ENCODE results near the gene DSCAML1. TPM values are rescaled to one million over a fixed set of nuclear protein-coding genes. Genes with fewer than 3 reads are reported as not detected.

Gene DSCAML1
- total RNA-seq, 4 donors from 2014 or later: 0.54 to 1.8 (median 0.99) TPM

GRCh38 chr11:117477721-117478120, 319.3 kb downstream of the DSCAML1 start:
- H3K27me3 ChIP-seq: no peaks in the 10 kb centered on the region
- H3K4me3 ChIP-seq (replicated peaks in 1 of 3): no peak overlapping the region
- H3K36me3 ChIP-seq: no peaks in the 10 kb centered on the region
- no peak for DNase-seq
- H3K27ac ChIP-seq: no peak overlapping the region
- H3K9me3 ChIP-seq: no peaks in the 10 kb centered on the region
- H3K4me1 ChIP-seq: peaks cover 7 to 11% of the 10 kb centered on the region in 2 donors
- WGBS, 2 donors: 77 to 96% methylated on average over 4 of the region's 4 CpGs
- intact Hi-C loops (cut with DNase I): no loop called here
- no peak for TF ChIP-seq CTCF (IDR thresholded peaks at IDR 0.05)
- TF ChIP-seq POLR2A (IDR thresholded peaks at IDR 0.05): no peak

GRCh38 chr11:117476531-117477142, 320.4 kb downstream of the DSCAML1 start:
- Histone ChIP-seq H3K36me3 (no peaks in the 10 kb centered on the region), H3K4me3 (replicated peaks in 1 of 3) (no peak overlapping the region), H3K27ac (no peak overlapping the region), H3K27me3 (no peaks in the 10 kb centered on the region), H3K4me1 (peaks cover 7 to 11% of the 10 kb centered on the region in 2 donors), H3K9me3 (no peaks in the 10 kb centered on the region)
- DNase-seq: no peak
- WGBS, 2 donors: 89 to 90% methylated on average over 10 of the region's 10 CpGs
- intact Hi-C loops (cut with DNase I): no loop called here
- TF ChIP-seq CTCF (IDR thresholded peaks at IDR 0.05) (no peak), POLR2A (IDR thresholded peaks at IDR 0.05) (no peak)

GRCh38 chr11:117475716-117476530, 321.1 kb downstream of the DSCAML1 start:
- DNase-seq: no peak
- no peak for TF ChIP-seq CTCF (IDR thresholded peaks at IDR 0.05)
- TF ChIP-seq POLR2A (IDR thresholded peaks at IDR 0.05): no peak
- Histone ChIP-seq H3K4me1 (peaks cover 7 to 11% of the 10 kb centered on the region in 2 donors), H3K9me3 (no peaks in the 10 kb centered on the region), H3K4me3 (replicated peaks in 1 of 3) (no peak overlapping the region), H3K36me3 (no peaks in the 10 kb centered on the region), H3K27ac (no peak overlapping the region), H3K27me3 (no peaks in the 10 kb centered on the region)
- WGBS, 2 donors: 87 to 89% methylated on average over 11 of the region's 11 CpGs
- intact Hi-C loops (cut with DNase I): no loop called here

GRCh38 chr11:117473481-117474091, 323.4 kb downstream of the DSCAML1 start:
- Histone ChIP-seq H3K27ac (no peak overlapping the region), H3K4me1 (peaks cover 0 to 2% of the 10 kb centered on the region in 2 donors), H3K36me3 (no peaks in the 10 kb centered on the region), H3K4me3 (replicated peaks in 1 of 3) (no peak overlapping the region), H3K27me3 (no peaks in the 10 kb centered on the region), H3K9me3 (no peaks in the 10 kb centered on the region)
- DNase-seq: no peak
- intact Hi-C loops (cut with DNase I): no loop called here
- TF ChIP-seq CTCF (IDR thresholded peaks at IDR 0.05): no peak
- TF ChIP-seq POLR2A (IDR thresholded peaks at IDR 0.05): no peak
- WGBS, 2 donors: 64 to 66% methylated on average over 8 of the region's 8 CpGs

GRCh38 chr11:117471776-117472175, 325.2 kb downstream of the DSCAML1 start:
- TF ChIP-seq POLR2A (IDR thresholded peaks at IDR 0.05): no peak
- TF ChIP-seq CTCF (IDR thresholded peaks at IDR 0.05): no peak

More at GRCh38 chr11:117471776-117472175, 325.2 kb downstream of the DSCAML1 start:
- WGBS, 2 donors: 98 to 100% methylated on average over 3 to 7 of the region's 7 CpGs
- Histone ChIP-seq H3K27me3 (no peaks in the 10 kb centered on the region), H3K4me3 (replicated peaks in 1 of 3) (no peak overlapping the region), H3K27ac (no peak overlapping the region), H3K4me1 (no peaks in the 10 kb centered on the region), H3K36me3 (no peaks in the 10 kb centered on the region), H3K9me3 (no peaks in the 10 kb centered on the region)
- no peak for DNase-seq
- intact Hi-C loops (cut with DNase I): no loop called here
